ENCODE data around the gene CPEB2. TPM values are rescaled to one million over a fixed set of nuclear protein-coding genes. Genes with fewer than 3 reads are reported as not detected.
A peak's percentile ranks its signal among the peaks of the same experiment; 100 is the strongest.

The CPEB2 gene
- 3.1 and 4.3 TPM in 2 replicates for polyA plus RNA-seq (2014; cell fraction: cytosol; rRNA removed)
- 3.9 and 5.6 TPM in 2 replicates for polyA plus RNA-seq (2014; cell fraction: nucleus; rRNA removed)

DNA sequence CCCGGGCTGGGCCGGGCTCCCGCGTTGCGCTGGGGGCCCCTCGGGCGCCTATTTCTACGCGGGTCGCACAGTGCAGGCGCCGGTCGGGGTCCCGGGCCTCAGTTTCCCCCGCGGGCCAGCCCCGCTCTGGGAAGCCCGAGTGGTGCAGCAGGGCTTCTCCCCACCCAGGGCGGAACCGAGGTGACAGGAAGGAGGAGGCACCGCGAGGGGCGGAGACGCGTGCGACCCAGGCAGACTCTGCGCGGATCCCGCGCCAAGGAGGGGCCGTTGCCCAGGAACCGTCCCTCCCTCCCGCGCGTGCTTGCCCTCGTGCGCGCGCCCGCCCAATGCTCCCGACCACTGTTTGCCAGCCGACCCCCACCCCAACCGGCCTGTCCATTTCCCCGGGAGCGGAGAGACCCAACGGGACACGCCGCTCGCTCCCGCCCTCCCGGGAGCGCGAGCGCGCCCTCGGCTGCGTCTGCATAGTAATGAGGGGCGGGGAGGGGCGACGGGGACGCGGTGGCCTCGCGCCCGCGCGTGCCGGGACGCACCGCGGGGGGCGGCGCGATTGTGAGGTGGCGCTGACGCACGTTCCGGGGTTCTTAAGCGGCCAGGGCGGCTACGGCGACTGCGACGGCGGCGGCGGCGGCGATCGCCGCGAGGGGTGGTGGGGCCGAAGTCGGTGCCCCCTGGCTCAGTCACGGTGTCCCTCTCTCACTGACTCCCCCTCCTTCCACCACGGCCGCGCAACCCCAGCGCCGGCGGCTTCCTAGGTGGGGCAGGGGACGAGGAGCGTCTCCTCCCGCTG is at the start of gene CPEB2:
Gene CPEB2, plus strand, starts transcription at position 613 of the 790 bp plus-strand sequence. CDS start 193 bp downstream, outside the sequence.
- DNase-seq (ENCODE audit: low spot score), result peak; percentile 93

DNA sequence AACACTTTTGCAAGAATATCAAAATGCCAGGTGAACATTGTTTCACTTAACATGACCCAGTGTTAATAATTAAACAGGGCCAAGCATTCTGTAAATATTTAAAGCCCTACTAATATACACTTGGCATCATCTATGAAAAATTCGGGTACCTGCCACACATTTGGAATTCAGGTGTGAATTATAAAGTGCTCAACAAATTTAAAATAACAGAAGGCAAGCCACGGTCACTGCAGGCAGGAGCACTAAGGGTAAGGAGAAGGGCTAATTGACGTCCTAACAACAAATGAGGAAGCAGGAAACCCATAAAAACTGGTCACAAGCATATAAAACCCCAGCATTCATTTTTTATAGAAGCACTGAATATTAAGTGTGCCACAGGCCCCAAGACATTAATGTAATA is 43.8 kb upstream of the CPEB2 start:
- DNase-seq (ENCODE audit: low spot score), result no peak

DNA sequence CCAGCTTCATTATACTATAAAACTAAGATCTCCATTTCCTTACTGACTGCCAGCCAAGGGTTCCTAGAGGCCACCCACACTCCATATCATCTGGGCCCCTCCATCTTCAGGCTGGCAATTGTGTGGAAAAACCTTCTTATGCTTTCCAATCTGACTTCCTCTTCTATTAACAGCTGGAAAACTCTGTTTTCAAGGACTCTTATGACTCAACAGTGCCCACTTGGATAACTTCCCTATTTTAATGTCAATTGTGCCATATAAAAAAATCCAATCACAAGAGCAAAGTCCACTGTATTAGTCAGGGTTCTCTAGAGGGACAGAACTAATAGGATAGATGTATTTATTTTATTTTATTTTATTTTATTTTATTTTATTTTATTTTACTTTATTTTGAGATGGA is 41.0 kb upstream of the CPEB2 start:
- no peak for DNase-seq (ENCODE audit: low spot score)

DNA sequence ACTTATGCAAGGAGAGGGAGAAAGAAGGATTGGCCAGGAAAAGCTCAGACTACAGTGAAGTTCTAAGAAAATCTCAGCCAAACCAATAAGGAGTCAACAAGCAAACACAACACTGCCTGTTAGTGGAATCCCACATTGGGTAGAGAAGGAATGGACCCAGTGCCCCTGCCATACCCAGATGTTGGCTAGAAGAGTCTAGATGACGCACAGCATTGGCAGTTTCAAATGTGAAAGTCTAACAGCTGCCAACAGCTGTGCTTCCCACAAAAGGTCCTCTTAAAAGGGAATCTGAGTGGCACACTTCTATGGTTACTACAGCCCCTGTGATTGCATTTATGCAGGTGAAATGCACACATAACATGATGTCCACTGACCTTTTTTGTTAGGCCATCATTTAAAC is 37.2 kb upstream of the CPEB2 start:
- DNase-seq (ENCODE audit: low spot score), result no peak

DNA sequence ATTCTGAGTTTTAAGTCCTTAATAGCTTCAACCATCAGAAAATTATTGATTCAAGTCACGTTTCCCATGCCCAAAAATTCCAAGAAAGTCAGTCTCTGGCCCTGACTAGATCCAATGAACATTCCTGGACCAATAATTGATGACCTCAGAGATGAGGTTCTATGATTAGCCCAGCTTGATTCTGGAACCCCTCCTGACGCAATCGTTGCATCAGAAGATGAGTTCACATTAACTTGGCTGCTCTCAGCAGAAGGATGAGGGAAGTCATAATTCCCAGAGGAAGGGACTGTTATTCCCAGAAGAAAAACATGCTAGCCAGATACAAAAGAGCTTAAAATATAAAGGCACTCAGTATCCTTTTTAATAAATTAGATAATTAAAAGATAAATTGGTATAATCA is 34.3 kb upstream of the CPEB2 start:
- DNase-seq (ENCODE audit: low spot score), result no peak

DNA sequence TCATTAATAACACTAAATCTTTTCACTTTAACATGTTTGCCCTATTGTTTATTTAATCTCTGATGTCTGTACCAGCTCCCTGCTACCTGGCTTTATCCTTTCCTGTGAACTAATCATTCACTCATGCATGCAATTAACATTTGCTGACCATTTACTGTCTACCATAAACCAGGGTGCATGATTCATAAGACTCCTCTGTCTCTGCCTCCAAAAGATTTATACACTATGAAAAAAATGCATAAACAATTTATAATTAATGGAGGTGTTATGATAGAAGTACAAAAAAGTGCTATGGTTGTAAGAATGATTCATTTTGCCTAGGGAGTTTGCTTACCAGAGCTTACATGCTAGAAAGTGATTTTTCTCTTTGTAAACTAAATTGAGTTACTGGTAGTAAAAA is 24.5 kb upstream of the CPEB2 start:
- no peak for DNase-seq (ENCODE audit: low spot score)

DNA sequence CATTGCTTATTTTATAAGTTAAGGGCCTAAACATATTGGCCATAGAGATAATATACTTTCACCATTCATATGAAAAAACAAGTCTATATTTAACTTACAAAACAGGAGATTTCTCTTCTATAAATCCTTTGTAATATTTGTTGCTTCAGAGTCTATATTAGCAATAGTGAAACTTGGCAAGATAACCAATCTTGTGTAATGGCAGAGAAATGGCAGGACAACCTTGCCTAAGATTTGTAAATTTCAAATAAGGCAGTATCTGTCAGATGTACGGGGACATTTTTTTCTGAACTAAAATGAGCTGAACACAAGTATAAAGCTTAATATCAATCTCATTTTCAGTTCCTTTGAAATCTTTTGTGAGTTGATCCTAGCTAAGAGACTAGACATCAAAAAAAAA is 17.8 kb upstream of the CPEB2 start:
- DNase-seq (ENCODE audit: low spot score), result no peak

DNA sequence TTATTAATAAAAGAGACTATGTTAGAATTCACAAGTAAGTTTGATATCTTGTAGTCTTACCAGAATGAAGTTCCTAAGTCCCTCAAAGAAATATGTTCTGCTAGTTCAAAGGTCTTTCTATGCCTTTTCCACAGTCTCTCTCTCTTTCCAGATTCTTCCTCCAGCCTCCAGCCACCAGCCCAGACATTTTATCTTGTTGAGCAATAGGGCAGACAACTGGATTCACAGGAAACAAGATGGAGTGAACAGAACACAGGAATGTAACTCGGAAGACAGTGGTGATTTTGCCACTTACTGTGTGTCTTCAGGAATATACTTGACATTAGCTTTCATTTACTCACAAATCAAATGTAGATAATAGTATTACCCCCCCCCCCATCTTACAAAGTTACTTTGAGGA is 17.1 kb upstream of the CPEB2 start:
- no peak for DNase-seq (ENCODE audit: low spot score)

DNA sequence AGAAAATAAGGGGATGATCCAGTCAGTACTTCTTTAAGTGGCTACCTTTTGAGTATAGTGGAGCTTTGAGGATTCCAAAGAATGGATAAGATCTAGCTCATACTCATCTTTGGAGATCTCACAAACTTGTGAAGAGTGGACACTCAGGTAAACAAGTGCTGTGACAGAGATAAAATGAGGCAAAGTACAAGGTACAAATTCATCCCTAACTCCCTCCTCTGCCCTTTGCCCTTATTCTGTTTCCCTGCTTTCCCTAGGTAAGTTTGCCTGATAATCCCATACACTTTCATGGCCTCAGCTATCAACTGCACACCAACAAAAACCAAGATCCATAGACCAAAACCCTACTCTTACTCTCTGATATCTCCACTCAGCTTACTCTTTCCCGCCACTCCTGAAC is 16.4 kb upstream of the CPEB2 start:
- DNase-seq (ENCODE audit: low spot score), result no peak

DNA sequence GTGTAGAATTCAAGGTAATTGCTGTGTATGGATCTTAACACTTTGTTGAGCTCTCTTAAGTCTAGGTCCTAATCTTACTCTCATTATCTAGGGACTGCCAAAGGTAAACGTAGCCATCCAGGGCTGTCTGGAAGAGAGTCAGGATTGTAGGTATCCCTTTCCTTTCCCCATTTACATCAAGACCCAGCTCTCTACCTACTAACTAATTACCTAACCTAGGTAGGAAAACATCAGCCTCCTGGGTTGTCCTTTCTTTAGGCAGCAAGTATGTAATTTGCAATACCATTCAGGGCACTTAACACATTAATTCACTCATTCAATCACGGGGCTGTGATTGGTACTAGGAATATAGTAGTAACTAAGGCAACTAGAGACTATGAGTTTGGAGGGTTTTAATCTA is 15.2 kb upstream of the CPEB2 start:
- DNase-seq (ENCODE audit: low spot score), result no peak

DNA sequence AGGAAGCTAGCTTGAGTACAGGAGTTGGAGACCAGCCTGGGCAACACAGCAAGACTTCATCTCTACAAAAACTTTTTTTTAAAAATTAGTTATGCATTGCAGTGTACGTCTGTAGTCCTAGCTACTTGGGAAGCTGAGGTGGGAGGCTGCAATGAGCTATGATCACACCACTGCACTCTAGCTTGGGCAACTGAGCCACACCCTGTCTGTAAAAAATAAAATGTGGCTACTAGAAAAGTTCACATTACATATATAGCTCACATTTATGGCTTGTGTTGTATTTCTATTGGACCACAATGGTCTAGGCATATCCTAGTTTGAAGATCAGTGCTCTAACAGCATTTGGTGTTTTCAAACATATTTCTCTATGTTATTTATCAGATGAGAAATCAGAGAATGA is 11.8 kb upstream of the CPEB2 start:
- no peak for DNase-seq (ENCODE audit: low spot score)

DNA sequence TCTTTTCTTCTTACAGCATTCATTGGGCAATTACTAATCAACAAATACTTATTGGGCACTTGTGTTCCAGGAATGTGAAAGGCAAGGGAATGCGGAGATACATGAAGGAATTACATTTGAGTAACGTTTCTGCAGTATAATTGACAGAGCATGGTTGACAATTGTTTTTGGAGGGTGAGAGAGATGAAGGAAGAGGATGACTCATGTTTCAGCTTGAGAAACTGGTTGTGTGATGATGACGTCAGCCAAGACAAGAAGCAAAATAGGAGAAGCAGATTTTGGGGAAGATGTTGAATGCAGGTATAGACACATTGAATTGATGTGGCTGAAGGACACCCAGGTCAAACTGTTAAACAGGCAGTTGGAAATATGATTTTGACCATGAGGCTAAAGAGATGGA is 8.0 kb upstream of the CPEB2 start:
- no peak for DNase-seq (ENCODE audit: low spot score)

DNA sequence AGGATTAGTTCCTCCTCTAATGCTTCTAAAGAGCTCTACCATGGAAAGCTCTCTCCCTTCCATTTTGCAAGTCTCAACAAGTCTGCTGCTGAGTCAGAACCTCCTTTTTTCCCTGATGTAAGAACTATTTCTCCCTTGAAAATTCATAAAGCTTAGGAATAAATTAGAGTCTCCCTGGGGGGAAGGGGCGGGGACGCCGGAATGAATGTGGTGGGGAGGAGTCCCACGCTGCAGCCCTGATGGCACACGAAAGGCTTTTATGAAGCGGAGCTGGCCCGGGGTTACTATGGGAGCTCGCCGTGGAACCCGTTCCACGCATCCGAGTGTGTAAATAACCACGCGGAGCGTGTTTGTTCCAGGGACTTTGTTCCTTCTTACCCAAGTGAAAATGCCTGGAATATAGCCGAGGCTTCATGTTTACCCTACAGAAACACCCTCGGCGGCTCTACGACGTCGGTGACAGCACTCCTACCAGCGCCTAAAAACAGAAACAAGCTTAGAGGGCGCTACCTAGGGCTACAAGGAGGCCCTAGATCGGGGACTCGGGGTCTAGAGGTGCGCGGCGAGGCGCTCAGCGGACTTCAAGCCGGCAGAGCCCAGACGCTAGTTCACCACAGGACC is 923 bp upstream of the CPEB2 start:
- peak; percentile 58 for DNase-seq (ENCODE audit: low spot score)

DNA sequence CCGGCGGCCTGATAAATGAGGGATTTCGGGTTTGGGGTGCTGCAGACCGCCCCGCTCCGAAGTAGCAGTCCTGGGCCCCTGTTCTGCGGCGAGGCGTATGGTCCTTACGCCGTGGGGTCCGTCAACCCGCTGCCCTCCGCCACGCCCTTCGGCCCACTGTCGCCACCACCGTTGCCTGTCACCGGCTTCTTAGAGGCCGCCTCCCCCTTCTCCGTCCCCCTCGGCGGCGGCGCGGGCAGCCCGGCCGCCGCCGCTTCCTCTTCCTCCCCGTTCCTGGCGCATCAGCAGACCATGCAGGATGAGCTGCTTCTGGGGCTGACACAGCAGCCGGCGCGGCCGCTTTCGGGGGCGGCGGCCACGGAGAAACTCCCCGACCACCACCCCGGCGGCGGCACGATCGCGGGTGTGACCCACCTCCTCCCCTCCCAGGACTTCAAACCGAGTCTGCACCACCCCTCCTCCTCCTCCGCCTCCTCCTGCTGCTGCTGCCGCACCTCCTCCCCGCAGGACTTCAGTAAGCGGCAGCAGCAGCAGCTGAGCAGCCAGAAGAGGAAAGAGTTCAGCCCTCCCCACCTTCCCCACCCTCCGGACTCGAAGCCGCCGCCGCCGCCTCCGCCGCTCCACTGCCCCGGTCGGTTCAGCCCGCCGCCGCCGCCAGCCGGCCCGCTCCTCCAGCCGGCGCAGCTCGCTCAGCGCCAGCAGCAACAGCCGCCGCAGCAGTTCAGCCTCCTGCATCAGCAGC is 549 bp downstream of the CPEB2 start:
- DNase-seq (ENCODE audit: low spot score), result peak; percentile 74

DNA sequence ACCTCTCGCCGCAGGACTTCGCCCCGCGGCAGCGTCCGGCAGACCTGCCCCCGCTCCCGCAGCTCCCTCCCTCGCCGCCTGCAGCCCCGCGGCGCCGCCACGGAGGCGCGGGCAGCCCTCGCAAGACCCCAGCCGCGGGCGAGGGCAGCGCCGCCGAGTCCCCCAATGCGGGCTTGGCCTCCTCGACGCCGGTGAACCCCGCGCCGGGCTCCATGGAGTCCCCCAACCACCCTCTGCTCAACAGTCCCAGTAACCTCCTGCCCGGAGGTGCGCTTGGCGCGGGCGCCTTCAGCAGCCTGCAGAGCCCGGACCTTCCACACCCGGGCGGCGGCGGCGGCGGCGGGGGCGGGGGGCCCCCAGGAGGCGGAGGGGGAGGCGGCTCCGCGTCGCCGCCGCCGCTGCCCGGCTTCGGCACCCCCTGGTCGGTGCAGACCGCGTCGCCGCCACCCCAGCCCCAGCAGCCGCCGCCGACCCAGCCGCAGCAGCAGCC is 1.2 kb downstream of the CPEB2 start:
- DNase-seq (ENCODE audit: low spot score), result peak; percentile 16

DNA sequence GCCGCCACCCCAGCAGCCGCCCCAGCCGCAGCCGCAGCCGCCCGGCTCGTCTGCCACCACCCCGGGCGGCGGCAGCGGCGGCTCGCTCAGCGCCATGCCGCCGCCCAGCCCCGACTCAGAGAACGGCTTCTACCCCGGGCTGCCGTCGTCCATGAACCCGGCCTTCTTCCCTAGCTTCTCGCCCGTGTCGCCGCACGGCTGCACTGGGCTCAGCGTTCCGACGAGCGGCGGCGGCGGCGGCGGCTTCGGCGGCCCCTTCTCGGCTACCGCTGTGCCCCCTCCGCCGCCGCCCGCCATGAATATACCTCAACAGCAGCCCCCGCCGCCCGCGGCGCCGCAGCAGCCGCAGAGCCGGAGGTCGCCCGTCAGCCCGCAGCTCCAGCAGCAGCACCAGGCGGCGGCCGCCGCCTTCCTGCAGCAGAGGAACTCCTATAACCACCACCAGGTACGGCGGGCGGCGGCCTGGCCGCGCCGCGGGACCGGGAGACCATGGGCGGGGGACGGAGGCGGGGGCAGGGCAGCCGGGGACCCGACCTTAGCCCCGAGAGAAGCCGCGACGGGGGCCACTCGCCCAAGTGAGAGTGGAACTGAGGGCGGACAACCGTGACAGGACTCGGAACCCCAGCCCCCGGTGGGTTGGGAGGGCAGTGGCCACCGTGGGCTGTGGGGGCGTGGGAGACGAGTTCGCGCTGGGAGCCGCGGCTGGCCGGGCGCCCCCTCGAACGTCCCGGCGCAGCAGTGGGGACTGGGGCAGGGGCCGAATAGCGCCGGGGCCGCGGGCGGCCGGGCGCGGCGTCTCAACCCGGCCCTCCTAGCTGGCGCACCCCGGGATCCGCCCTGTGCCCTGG is 1.8 kb downstream of the CPEB2 start:
- peak; percentile 22 for DNase-seq (ENCODE audit: low spot score)

DNA sequence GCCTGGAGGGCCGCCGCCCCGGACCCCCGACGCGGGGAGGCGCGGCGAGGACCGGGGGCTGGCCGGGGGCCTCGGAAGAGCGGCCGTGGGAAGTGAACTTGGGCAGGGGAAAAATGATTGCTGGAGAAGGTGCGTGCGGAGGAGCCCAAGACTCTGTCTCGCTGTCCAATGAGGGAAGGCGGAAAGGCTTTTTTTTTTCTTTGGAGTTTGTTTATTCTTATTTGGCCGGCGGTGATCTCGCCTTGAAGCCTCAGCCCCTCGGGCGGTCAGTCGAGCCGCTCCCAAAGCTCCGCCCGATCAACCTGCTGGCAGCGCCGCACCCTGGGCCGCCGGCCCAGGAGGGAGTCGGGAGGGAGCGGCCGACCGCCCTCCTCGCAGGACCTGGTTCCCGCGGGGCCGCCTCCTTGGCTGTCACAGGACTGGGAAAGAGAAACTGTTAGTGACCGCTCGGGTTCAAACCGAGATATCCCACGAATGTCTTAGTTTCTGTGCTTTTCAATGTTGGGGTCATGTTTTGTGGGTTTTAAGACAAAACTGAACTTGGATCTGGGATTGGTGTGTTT is 2.5 kb downstream of the CPEB2 start:
- DNase-seq (ENCODE audit: low spot score), result peak; percentile 35

DNA sequence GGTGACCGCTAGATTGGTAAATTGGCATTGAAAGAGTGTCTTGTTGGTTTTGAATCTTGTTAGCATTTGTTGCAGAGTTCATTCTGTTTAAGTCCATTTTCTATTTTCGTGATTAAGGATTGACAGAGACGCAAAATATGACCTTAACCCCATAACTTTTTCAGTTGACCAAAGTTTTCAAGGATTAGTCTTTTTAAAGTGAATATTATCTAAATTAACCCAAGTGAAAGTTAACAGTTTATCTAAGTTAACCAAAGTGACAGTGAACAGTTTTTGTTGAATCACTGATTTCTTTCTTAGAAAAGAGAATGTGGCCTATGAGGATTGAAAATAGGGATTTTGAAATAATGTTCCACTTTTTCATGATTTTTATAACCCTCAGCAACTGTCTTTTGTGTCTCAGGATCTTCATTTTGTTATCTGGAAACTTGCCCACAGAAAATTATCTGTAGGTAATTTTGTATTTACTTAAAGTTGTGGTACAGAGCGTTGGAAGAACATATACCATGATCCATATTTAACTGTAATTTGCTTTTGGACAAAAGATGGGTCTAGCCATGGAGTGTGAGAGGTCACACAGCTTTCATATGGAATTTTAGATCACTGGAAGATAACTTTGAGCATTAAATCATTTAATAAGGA is 3.3 kb downstream of the CPEB2 start:
- no peak for DNase-seq (ENCODE audit: low spot score)

DNA sequence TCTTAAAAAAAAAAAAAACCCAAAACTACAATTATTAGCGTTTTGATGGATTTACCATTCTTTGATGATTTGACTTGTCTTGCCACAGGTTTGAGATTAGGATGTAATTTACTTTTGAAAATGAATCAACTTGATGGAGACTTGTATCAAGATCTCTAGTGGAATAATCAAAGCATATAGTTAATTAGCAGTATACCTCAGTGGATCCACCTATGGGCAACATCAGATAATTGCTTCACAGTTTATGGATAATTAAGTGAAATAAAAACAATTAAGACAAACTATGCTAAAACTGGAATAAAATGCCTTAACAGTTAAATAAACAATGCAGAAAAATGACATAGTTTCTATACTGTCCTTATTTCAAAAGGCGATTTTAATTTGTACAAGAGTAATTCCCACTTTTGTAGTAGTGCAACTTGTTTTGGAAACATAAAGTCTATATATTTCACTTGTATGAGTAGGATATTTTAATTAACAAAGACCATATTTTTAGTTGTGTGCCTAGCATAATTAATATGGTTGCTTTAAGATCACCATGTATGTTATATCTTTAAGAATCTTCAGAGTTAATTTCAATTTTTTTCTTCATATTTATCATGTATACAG is 4.2 kb downstream of the CPEB2 start:
- DNase-seq (ENCODE audit: low spot score), result no peak

DNA sequence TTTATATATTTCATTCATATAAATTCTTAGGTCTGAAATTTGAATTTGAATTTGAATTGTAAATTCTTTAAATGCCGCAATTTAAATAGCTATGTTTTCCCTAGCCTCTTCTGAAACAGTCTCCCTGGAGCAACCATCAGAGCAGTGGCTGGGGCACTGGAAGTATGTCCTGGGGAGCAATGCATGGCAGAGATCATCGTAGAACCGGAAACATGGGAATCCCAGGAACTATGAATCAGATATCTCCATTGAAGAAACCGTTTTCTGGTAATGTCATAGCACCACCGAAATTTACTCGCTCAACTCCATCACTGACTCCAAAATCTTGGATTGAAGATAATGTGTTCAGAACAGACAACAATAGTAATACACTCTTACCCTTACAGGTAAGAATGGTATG is 4.9 kb downstream of the CPEB2 start:
- no peak for DNase-seq (ENCODE audit: low spot score)
